ENCODE results near the gene BBC3.

- TF ChIP-seq CTCF (IDR thresholded peaks at IDR 0.05) (no peak), ZFX (IDR thresholded peaks at IDR 0.05; ENCODE audit: borderline replicate concordance) (no peak)
Observed at GRCh38 chr19:47229676-47230053, 1.3 kb downstream of the BBC3 start.

All from 22Rv1 (cell line).